Peyer's patch (tissue), 4 donors: ENCODE data around the gene GADL1. TPM values are rescaled to one million over a fixed set of nuclear protein-coding genes. Genes with fewer than 3 reads are reported as not detected.

Experiments
- DNase-seq, 3 donors: peaks; one replicate each; pipeline ENCODE4 v3.0.0-alpha.2; 2017 to 2019
- H3K27ac ChIP-seq, 4 donors: fragments of 200-600 bp; sonication (generic); one replicate each; pipeline ENCODE4 v1.5.1; 2016 to 2019
- H3K27me3 ChIP-seq, 2 donors: fragments of 200-600 bp; sonication (generic); one replicate each; pipeline ENCODE4 v1.5.1; 2019
- H3K36me3 ChIP-seq, 3 donors: fragments of 200-600 bp; sonication (generic); one replicate each; pipeline ENCODE4 v1.5.1; 2016 to 2019
- H3K4me1 ChIP-seq, 4 donors: fragments of 200-600 bp; sonication (generic); one replicate each; pipeline ENCODE4 v1.5.1; 2016 to 2019
- H3K4me3 ChIP-seq, 4 donors: fragments of 200-600 bp; sonication (generic); 1 replicate in 3 of 4; 2 replicates in 1 of 4; pipeline ENCODE4 v1.5.1; 2016 to 2019; ENCODE audit warnings: mild to moderate bottlenecking in 1 of 4
- H3K9me3 ChIP-seq, 4 donors: fragments of 200-600 bp; sonication (generic); one replicate each; pipeline ENCODE4 v1.5.1; 2016 to 2019; ENCODE audit warnings: mild to moderate bottlenecking in 1 of 4
- CTCF ChIP-seq, 6 experiments: fragments of 450-650 bp in 4 of 6; fragments of 200-600 bp in 2 of 6; sonication (generic) in 1 of 6; IDR thresholded peaks; one replicate each; pipeline ENCODE4 v1.5.1; 2017 to 2019; ENCODE audit warnings: antibody characterized with exemption in 6 of 6, mild to moderate bottlenecking in 3 of 6, moderate library complexity in 1 of 6
- POLR2A ChIP-seq, 2 donors: fragments of 450-650 bp; IDR thresholded peaks; one replicate each; pipeline ENCODE4 v1.5.1; 2017; ENCODE audit warnings: antibody characterized with exemption in 2 of 2, mild to moderate bottlenecking in 2 of 2, moderate library complexity in 2 of 2
- total RNA-seq, 4 donors: library from RNA; depleted of rRNA; stranded (reverse); fragments of >200 nt; gene quantifications; one replicate each; pipeline ENCODE4 v1.1.0, GENCODE V29; 2016

GADL1 gene
- total RNA-seq, 4 donors from 2014 or later, result not detected

GRCh38 chr3:30708472-30708871, 186.0 kb downstream of the GADL1 start:
- Histone ChIP-seq H3K4me1 (no peaks in the 10 kb centered on the region), H3K27ac (no peak overlapping the region), H3K4me3 (no peak overlapping the region), H3K27me3 (no peaks in the 10 kb centered on the region), H3K9me3 (no peaks in the 10 kb centered on the region), H3K36me3 (no peaks in the 10 kb centered on the region)
- no peak for TF ChIP-seq CTCF (IDR thresholded peaks at IDR 0.05)
- no peak for TF ChIP-seq POLR2A (IDR thresholded peaks at IDR 0.05)
- no peak for DNase-seq

GRCh38 chr3:30707825-30708224, 186.6 kb downstream of the GADL1 start:
- Histone ChIP-seq H3K27me3 (no peaks in the 10 kb centered on the region), H3K4me1 (no peaks in the 10 kb centered on the region), H3K4me3 (no peak overlapping the region), H3K9me3 (no peaks in the 10 kb centered on the region), H3K36me3 (no peaks in the 10 kb centered on the region), H3K27ac (no peak overlapping the region)
- no peak for TF ChIP-seq CTCF (IDR thresholded peaks at IDR 0.05)
- no peak for TF ChIP-seq POLR2A (IDR thresholded peaks at IDR 0.05)
- no peak for DNase-seq

- Histone ChIP-seq H3K36me3 (no peaks in the 10 kb centered on the region), H3K4me3 (no peak overlapping the region), H3K4me1 (no peaks in the 10 kb centered on the region), H3K27me3 (no peaks in the 10 kb centered on the region), H3K9me3 (no peaks in the 10 kb centered on the region), H3K27ac (no peak overlapping the region)
- no peak for DNase-seq
- TF ChIP-seq POLR2A (IDR thresholded peaks at IDR 0.05) (no peak), CTCF (IDR thresholded peaks at IDR 0.05) (no peak)
These were observed 189.2 kb downstream of the GADL1 start for GRCh38 chr3:30704931-30705890.

- Histone ChIP-seq H3K9me3 (no peaks in the 10 kb centered on the region), H3K36me3 (peaks cover 0 to 3% (median 0%) of the 10 kb centered on the region in 3 donors), H3K27me3 (no peaks in the 10 kb centered on the region), H3K4me3 (no peak overlapping the region), H3K27ac (no peak overlapping the region), H3K4me1 (no peaks in the 10 kb centered on the region)
- TF ChIP-seq CTCF (IDR thresholded peaks at IDR 0.05), result no peak
- TF ChIP-seq POLR2A (IDR thresholded peaks at IDR 0.05), result no peak
- DNase-seq, result no peak
These were observed 191.5 kb downstream of the GADL1 start for GRCh38 chr3:30702828-30703397.

GRCh38 chr3:30702038-30702827, 192.2 kb downstream of the GADL1 start:
- no peaks in the 10 kb centered on the region for H3K4me1 ChIP-seq

More at GRCh38 chr3:30702038-30702827, 192.2 kb downstream of the GADL1 start:
- TF ChIP-seq POLR2A (IDR thresholded peaks at IDR 0.05) (no peak), CTCF (IDR thresholded peaks at IDR 0.05) (no peak)
- H3K9me3 ChIP-seq, result no peaks in the 10 kb centered on the region
- no peak overlapping the region for H3K27ac ChIP-seq
- DNase-seq, result no peak
- no peak overlapping the region for H3K4me3 ChIP-seq
- peaks cover 0 to 3% (median 0%) of the 10 kb centered on the region in 3 donors for H3K36me3 ChIP-seq
- no peaks in the 10 kb centered on the region for H3K27me3 ChIP-seq
